Thoracic aorta (tissue), 2 donors: ENCODE measurements around the gene LCORL. TPM values are rescaled to one million over a fixed set of nuclear protein-coding genes. Genes with fewer than 3 reads are reported as not detected.

ENCODE experiments used
- ATAC-seq: fragments of 150-250 bp; one replicate; pipeline ENCODE4 v1.8.0; 2017; ENCODE audit warnings: low read depth; ENCODE audit not compliant: insufficient number of reproducible peaks, low FRiP score
- DNase-seq: peaks from one replicate; pipeline ENCODE4 v3.0.0-alpha.2; 2020; ENCODE audit warnings: low spot score
- H3K27ac ChIP-seq, 2 donors: fragments of 200-600 bp; sonication (generic); 1 replicate in 1 of 2; 2 replicates in 1 of 2; pipeline ENCODE4 v1.5.1; 2016; ENCODE audit warnings: mild to moderate bottlenecking in 2 of 2, moderate library complexity in 2 of 2
- H3K27me3 ChIP-seq: fragments of 200-600 bp; sonication (generic); replicated peaks from 2 replicates; pipeline ENCODE4 v1.6.0; 2016; ENCODE audit warnings: mild to moderate bottlenecking; ENCODE audit not compliant: insufficient read depth
- H3K36me3 ChIP-seq: fragments of 200-600 bp; sonication (generic); one replicate; pipeline ENCODE4 v1.5.1; 2016
- H3K4me1 ChIP-seq, 2 donors: fragments of 200-600 bp; sonication (generic); 1 replicate in 1 of 2; 2 replicates in 1 of 2; pipeline versions ENCODE4 v1.5.1 to v1.6.0; 2016; ENCODE audit warnings: low read depth in 2 of 2, mild to moderate bottlenecking in 1 of 2; ENCODE audit not compliant: control insufficient read depth in 1 of 2
- H3K4me3 ChIP-seq: fragments of 200-600 bp; sonication (generic); 2 replicates; pipeline ENCODE4 v1.5.1; 2016; ENCODE audit warnings: mild to moderate bottlenecking
- H3K9me3 ChIP-seq: fragments of 200-600 bp; sonication (generic); 2 replicates; pipeline ENCODE4 v1.5.1; 2016
- CTCF ChIP-seq: fragments of 200-600 bp; sonication (generic); IDR thresholded peaks from one replicate; pipeline ENCODE4 v1.5.1; 2019; ENCODE audit warnings: antibody characterized with exemption
- total RNA-seq, 2 donors: library from RNA; depleted of rRNA; stranded (reverse); fragments of >200 nt; gene quantifications; one replicate each; pipeline versions ENCODE4 v1.1.0 to v1.2.3, GENCODE V29; 2016

The LCORL gene
- total RNA-seq, 2 donors from 2014 or later = 10.4 to 39.4 TPM

DNA sequence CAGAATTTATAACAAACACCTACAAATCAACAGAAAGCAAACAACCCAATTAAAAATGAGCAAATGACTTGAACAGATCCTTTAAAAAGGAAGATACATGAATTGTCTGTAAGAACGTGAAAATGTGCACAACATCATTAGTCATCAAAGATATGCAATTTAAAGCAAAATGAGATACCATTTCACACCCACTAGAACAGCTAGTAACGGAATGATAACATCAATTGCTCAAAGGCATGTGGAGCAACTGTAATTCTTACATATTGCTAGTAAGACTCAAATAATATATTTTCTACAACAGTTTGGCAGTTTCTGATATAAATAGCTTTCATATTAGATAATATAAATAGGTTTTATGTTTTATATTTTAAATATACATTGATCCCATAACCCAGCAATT lies 82.5 kb downstream of the LCORL start:
- H3K9me3 ChIP-seq = no peaks in the 10 kb centered on the region
- H3K36me3 ChIP-seq = no peaks in the 10 kb centered on the region
- H3K27me3 ChIP-seq = no peaks in the 10 kb centered on the region
- no peak for ATAC-seq
- DNase-seq = no peak
- no peak overlapping the region for H3K4me3 ChIP-seq
- no peak overlapping the region for H3K27ac ChIP-seq
- H3K4me1 ChIP-seq = no peaks in the 10 kb centered on the region
- no peak for TF ChIP-seq CTCF

DNA sequence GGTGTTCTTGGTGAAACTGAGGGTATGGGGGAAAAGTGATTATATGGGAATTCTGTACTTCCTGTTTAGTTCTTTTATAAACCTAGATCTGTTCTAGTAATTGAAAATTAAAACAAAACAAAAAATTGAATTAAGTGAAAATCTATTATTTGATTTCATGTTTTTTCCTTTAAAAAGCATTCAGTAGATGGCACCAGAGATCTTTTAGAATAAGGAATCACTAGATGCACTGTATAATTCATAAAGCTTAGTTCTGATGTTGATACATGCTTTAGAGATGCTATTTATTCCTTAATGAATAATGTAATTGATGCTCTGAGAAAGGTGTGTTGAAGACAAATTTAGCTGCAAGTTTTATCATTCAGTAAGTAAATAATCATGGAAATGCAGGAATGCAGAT lies 87.3 kb downstream of the LCORL start:
- Histone ChIP-seq H3K9me3 (no peaks in the 10 kb centered on the region), H3K4me3 (no peak overlapping the region), H3K27ac (no peak overlapping the region), H3K27me3 (no peaks in the 10 kb centered on the region), H3K36me3 (no peaks in the 10 kb centered on the region), H3K4me1 (no peaks in the 10 kb centered on the region)
- ATAC-seq = no peak
- no peak for TF ChIP-seq CTCF
- DNase-seq = no peak

- TF ChIP-seq CTCF = no peak
- no peak overlapping the region for H3K4me3 ChIP-seq
- H3K36me3 ChIP-seq = no peaks in the 10 kb centered on the region
- H3K27ac ChIP-seq = no peak overlapping the region
- H3K27me3 ChIP-seq = no peaks in the 10 kb centered on the region
- ATAC-seq = no peak
- no peak for DNase-seq
- no peaks in the 10 kb centered on the region for H3K4me1 ChIP-seq
- H3K9me3 ChIP-seq = no peaks in the 10 kb centered on the region
Observed at GRCh38 chr4:17933126-17933525, 88.4 kb downstream of the LCORL start.

DNA sequence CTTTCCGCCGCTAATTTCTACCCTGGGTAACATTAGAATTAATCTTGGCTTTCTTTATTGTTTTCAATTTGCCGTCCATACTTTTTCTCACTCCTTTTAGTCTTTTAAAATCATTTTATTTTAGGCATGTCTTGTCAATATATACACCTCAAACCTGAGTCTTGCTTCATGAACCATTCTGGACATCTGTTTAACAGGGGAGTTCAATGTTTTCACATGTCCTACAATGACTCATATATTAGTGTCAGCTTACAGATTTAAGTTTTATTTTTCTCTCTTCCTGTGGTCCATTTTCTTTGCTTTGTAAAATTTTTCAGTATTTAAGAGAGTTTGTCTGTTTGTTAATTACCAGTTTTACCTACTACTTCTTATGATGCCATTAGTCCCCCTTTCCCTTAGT lies 89.5 kb downstream of the LCORL start:
- H3K4me3 ChIP-seq = no peak overlapping the region
- no peaks in the 10 kb centered on the region for H3K9me3 ChIP-seq
- no peaks in the 10 kb centered on the region for H3K36me3 ChIP-seq
- no peaks in the 10 kb centered on the region for H3K27me3 ChIP-seq
- no peak for ATAC-seq
- DNase-seq = no peak
- no peak overlapping the region for H3K27ac ChIP-seq
- no peaks in the 10 kb centered on the region for H3K4me1 ChIP-seq
- no peak for TF ChIP-seq CTCF

DNA sequence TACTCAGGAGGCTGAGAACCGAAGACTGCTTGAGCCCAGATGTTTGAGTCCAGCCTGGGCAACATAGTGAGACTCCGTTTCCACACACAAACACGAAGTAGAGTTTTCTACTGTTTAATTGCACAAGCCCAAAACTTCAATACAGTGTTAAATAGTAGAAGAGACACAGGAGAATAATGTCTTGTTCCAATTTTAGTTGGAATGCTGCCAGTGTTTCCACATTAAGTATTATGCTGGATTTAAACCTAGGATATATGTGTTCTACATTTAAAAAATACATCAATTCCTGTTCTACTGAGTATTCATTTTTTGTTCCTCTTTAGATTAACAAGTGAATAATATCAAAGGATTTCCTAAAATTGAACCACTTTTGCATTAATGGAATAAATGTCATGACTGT lies 91.3 kb downstream of the LCORL start:
- ATAC-seq = no peak
- H3K4me1 ChIP-seq = no peaks in the 10 kb centered on the region
- TF ChIP-seq CTCF = no peak
- no peaks in the 10 kb centered on the region for H3K36me3 ChIP-seq
- no peak overlapping the region for H3K27ac ChIP-seq
- DNase-seq = no peak
- no peaks in the 10 kb centered on the region for H3K27me3 ChIP-seq
- no peaks in the 10 kb centered on the region for H3K9me3 ChIP-seq
- no peak overlapping the region for H3K4me3 ChIP-seq
